CD4-positive, alpha-beta T cell treated with Interleukin-17A for 1 hour (primary cell): ENCODE data around the gene PI4KA.
"Not testable (repeated sequence)": the region's sequence is repeated elsewhere in the genome, so short reads cannot be mapped to it uniquely, and the experiment has no call there.

ENCODE experiments used
- DNase-seq: peaks from one replicate; pipeline ENCODE4 v3.0.0-alpha.2; 2020

Gene PI4KA

DNA sequence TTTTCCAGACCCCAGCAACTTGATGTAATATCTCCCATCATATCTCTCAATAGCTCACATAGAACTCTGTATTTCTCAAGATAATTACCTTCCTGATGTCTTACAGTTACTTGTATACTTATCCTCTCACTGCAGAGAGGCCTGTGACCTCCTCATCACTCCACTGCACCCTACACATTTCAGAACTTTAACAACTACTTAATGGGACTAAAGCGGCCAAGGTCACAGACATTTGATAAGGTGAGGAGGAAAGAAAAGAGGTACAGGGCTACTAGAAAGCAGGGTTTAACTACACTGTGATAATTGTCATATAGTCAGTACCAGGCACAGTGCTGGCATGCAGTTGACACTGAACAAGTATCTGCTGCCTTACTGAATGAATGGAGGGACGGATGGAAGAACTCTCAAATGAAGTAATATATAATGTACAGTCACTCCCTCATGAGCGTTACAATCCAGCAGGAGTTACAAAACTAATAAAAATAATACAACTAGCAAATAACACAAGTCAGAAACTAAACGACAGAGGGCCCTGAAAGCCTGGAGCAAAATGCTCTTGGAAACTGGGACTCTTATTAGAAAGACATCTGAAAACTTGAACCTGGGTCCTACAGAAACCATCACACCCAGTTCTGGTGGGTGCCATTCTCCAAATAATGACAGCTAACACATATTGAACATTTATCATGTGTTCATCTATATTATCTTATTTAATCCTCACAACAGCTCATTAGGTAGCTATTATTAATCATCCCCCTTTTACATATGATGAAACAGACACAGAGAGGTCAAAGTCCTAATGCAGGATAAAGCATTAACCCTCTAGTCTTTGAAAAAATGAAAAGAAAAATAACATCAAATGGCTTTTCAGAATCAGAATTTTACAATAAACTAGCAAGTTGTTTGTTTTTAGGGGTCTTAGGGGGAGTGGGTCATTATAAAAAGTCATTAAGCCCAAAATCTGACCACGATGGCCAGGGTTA lies 14.3 kb downstream of the PI4KA start:
- no peak for DNase-seq

DNA sequence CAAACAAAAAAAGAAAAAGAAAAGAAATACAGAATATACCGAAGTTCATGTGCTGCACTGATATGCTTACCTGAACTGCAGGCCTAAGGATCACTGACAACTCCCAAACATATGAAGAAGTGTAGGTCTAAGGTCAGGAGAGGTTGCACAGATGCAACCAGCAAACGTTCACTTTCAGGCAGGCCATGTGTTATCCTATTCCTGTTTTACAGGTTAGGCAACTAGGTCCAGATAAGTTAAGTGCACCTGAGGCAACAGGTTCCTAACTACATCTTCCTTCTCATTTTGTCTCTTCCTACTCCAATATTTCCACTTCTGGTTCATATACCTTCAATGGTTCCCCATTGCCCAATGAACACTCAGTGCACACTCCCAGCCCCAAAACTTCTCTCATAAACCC lies 15.1 kb downstream of the PI4KA start:
- no peak for DNase-seq

- DNase-seq = no peak
These were observed 17.8 kb downstream of the PI4KA start for GRCh38 chr22:20840646-20841371.

DNA sequence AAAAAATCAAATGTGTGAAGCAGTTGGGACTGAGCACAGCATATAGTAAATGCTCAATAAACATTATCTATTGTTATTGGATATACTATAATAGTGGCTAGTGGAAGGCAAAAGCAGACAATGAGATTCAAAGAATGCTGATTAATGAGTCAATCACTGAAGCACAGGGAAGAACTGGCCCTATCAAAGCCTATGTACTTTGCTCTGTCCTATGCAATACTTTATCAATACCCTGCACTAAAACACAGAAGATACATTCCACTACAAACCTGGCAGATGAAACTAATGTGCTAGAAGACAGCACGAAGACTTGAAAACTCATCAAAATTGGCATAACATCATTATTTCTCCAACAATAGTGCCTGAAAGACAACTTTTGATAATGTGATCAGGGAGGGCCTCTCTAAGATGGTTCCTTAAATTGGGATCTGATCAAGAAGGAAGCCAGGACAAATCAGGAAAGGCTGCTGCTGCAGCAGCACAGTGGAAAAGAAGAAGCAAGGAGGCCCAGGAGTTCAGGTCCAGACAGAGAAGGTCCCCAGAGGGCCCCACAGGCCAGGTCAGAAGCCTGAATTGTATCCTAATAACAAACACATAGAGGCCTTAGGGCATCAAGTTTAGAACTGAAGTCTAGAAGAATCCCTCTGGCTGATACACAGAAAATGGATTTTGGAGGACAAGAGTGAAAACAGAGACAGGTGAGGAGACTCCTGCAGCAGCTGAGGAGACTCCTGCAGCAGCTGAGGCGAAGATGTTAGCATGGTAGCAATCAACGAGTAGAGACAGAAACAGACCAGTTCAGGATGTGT lies 18.6 kb downstream of the PI4KA start:
- no peak for DNase-seq

- DNase-seq = not testable (repeated sequence)
These were observed 19.3 kb downstream of the PI4KA start for GRCh38 chr22:20839354-20839753.

- no peak for DNase-seq
These were observed 21.4 kb downstream of the PI4KA start for GRCh38 chr22:20836987-20837823.

GRCh38 chr22:20834725-20835124 lies 23.9 kb downstream of the PI4KA start:
- no peak for DNase-seq

GRCh38 chr22:20834206-20834605 lies 24.4 kb downstream of the PI4KA start:
- DNase-seq = no peak

DNA sequence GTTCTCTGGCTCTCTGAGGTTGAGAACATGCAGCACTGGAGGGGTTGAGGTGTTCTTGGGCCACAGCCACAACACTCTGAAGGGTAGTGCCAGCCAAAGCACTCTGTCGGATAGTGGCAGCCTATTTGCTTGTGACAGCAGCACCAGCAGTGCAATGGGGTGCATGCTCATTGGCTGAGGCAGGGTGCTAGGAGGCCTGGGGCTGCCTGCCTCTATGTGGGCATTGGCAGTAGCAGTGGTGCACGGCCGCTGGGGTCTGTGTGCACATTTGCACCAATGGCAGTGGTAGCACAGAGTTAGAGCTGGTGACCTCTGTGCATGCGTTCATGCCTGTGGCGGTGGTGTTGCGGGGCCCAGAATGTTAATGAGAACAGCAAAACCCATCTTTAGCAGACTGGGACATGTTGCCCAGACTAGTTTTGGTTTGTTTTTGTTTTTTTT lies 25.4 kb downstream of the PI4KA start:
- no peak for DNase-seq

DNA sequence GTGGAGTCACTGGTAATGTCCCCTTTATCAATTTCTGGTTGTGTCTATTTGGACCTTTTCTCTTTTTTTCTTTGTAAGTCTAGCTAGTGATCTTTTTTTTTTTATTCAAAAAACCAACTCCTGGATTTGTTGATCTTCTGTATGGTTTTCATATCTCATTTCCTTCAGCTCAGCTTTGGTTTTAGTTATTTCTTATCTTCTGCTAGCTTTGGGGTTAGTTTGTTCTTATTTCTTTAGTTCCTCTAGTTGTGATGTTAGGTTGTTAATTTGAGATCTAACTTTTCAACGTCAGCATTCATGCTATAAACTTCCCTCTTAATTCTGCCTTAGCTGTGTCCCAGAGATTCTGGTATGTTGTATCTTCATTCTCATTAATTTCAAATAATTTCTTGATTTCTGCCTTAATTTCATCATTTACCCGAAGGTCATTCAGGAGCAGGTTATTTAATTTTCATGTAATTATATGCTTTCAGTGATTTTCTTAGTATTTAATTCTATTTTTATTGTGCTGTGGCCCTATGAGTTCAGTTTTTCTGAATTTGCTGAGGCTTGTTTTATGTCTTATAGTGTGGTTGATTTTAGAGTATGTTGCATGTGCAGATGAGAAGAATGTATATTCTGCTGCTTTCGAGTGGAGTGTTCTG lies 29.0 kb downstream of the PI4KA start:
- DNase-seq = no peak

DNA sequence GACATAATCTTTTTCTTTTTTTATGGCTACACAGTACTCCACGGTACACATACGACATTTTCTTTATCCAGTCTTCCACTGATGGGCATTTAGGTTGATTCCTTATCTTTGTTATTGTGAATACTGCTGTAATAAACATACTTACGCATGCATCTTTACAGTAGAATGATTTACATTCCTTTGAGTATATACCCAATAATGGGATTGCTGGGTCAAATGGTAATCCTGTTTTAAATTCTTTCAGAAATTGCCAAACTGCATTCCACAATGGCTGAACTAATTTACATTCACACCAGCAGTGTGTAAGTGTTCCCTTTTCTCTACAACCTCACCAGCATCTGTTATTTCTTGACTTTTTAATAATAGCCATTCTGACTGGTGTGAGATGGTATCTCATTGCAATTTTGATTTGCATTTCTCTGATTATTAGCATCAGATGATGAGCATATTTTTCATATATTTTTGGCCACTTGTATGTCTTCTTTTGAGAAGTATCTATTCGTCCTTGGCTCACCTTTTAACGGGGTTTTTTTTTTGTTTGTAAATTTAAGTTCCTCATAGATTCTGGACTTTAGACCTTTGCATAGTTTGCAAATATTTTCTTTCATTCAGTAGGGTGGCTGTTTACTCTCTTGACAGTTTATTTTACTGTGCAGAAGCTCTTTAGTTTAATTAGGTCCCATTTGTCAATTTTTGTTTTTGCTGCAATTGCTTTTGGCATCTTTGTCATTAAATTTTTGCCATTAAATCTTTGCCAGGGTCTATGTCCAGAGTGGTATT lies 32.0 kb downstream of the PI4KA start:
- DNase-seq = not testable (repeated sequence)

DNA sequence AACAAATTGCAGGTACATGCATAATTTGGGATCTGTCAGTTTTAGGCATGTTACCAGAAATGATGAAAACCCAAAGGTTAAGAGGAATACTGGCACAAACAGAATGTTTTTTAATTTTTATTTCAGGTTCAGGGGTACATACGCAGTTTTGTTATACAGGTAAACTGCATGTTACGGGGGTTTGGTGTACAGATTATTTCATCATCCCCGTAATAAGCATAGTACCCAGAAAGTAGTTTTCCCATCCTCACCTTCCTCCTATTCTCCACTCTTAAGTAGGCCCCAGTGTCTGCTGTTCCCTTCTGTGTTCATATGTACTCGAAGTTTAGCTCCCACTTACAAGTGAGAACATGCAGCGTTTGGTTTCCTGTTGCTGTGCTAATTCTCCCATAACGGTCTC lies 33.0 kb downstream of the PI4KA start:
- no peak for DNase-seq

DNA sequence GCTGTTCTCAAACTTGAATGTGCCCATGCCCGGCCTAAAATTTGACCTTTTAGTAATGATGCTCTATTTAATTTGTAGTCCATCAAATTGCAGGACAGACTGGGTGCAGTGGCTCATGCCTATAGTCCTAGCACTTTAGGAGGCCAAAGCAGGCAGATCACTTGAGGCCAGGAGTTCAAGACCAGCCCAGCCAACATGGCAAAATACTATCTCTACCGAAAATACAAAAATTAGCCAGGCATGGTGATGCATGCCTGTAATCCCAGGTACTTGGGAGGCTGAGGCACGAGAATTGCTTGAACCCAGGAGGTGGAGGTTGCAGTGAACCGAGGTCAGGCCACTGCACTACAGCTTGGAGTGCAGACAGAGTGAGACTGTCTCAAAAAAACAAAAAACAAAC lies 33.4 kb downstream of the PI4KA start:
- not testable (repeated sequence) for DNase-seq

DNA sequence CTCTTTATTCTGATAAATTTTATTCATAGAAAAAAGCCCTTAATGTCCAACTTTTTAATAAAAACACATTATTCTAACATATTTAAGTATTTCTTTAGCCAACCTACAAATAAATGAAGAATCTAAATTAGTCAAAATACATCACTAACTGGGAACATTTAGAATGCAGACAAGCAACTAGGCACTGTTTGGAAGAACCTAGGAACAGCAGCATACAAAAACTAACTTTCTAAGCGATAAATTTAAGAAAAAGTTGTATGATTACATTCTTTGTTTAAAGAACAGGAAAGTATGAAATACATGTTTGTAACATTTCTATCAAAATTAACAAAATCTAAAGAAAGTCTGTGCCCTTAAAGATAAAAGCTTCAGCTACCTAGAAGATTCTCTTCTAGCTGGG lies 35.3 kb downstream of the PI4KA start:
- DNase-seq = no peak

DNA sequence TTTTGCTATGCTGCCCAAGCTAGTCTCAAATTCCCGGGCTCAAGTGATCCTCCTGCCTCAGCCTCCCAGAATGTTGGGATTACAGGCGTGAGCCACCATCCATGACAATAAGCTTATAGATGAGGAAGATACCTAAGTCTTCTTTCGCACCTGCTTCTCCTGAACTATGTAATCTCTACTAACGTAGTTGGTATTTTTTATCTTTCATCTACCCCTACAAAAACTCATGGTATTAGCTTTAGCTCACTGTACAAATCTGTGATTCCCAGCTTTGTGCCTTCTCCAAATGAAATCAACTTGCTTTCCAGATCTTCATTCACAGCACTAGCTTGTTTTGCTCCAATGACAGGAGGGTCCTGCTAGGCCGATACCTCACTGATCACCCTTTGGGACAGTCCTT lies 36.4 kb downstream of the PI4KA start:
- no peak for DNase-seq

- not testable (repeated sequence) for DNase-seq
These were observed 36.8 kb downstream of the PI4KA start for GRCh38 chr22:20821717-20822239.

DNA sequence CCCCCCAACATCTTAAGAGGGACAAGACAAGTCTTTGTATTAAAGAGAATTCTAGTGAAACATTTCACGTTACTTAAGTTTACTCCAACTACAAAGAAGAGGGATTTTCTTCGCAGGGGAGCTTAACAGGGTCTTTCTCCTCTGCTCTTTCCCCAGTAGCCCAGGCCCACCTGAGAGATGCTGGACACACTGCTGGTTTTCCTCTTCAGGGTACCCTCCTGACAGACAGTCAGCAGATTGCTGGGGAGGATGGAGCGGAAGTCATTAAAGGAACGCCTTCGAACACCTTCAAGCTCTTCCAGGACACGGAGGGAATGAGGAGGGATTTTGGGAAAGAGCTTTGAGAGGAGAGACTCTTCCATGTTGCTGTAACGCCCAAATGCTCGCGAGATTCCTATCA lies 39.1 kb downstream of the PI4KA start:
- DNase-seq = no peak

GRCh38 chr22:20818471-20818870 lies 40.1 kb downstream of the PI4KA start:
- DNase-seq = no peak

- DNase-seq = no peak
These were observed 42.1 kb downstream of the PI4KA start for GRCh38 chr22:20816559-20816958.

- no peak for DNase-seq
These were observed 43.0 kb downstream of the PI4KA start for GRCh38 chr22:20815477-20816050.
